Endothelial cell of umbilical vein (primary cell): ENCODE measurements around the gene CORO2B. TPM values are rescaled to one million over a fixed set of nuclear protein-coding genes. Genes with fewer than 3 reads are reported as not detected.

Experiments used
- BruUV-seq: library from RNA; stranded (reverse); fragments of 400-500 nt; replicated peaks from 2 replicates; lab custom pipeline; 2021; lab: Mats Ljungman, UMichigan
- CTCF ChIA-PET: fragments of 300-600, 350-600 bp; sonication (Branson Sonifier 250); formaldehyde crosslinking; loops from one replicate; lab custom pipeline; 2021; ENCODE audit warnings: antibody characterized with exemption, inconsistent platforms; lab: Charles Lee
- POLR2A ChIA-PET: fragments of 300-600, 350-600 bp; sonication (Branson Sonifier 250); formaldehyde crosslinking; loops from one replicate; lab custom pipeline; 2021; ENCODE audit warnings: antibody characterized with exemption, inconsistent platforms; lab: Charles Lee
- DNase-seq: peaks from one replicate; pipeline ENCODE4 v3.0.0-alpha.2; 2011; ENCODE audit warnings: low read depth, low spot score
- FAIRE-seq: peaks from 2 replicates; lab custom pipeline; 2011; peaks lifted over from hg19 to GRCh38; lab: Jason Lieb, UNC
- H2AFZ ChIP-seq: 2 replicates; pipeline ENCODE4 v1.6.0; 2012; ENCODE audit warnings: low read depth, low read length, control low read depth, inconsistent platforms
- H3K27ac ChIP-seq: 2 replicates; pipeline ENCODE4 v1.5.1; 2011; ENCODE audit warnings: low read depth, mild to moderate bottlenecking, control low read depth, low read length, moderate library complexity; ENCODE audit not compliant: insufficient read depth
- H3K27me3 ChIP-seq, 2 experiments: 2 replicates each; pipeline versions ENCODE4 v1.6.0 to v1.6.1; 2011; ENCODE audit warnings: low read length in 2 of 2, mixed read lengths in 1 of 2; ENCODE audit not compliant: control insufficient read depth in 2 of 2, insufficient read depth in 2 of 2
- H3K36me3 ChIP-seq, 2 experiments: 2 replicates in 1 of 2; 3 replicates in 1 of 2; pipeline ENCODE4 v1.5.1; 2011; ENCODE audit warnings: low read length in 2 of 2, mild to moderate bottlenecking in 1 of 2, moderate library complexity in 1 of 2; ENCODE audit not compliant: control insufficient read depth in 2 of 2, insufficient read depth in 2 of 2; ENCODE audit errors: extremely low read depth in 1 of 2
- H3K4me1 ChIP-seq: 3 replicates; pipeline ENCODE4 v1.5.1; 2011; ENCODE audit warnings: mild to moderate bottlenecking, low read length; ENCODE audit not compliant: control insufficient read depth, insufficient read depth; ENCODE audit errors: extremely low read depth
- H3K4me2 ChIP-seq: 2 replicates; pipeline ENCODE4 v1.6.1; 2011; ENCODE audit warnings: low read length, control low read depth, mixed read lengths; ENCODE audit not compliant: insufficient read depth
- H3K4me3 ChIP-seq, 3 experiments: fragments of 200-600 bp in 1 of 3; sonication (generic), shearing (Covaris generic) in 1 of 3; replicated peaks in 1 of 3; 2 replicates each; pipeline ENCODE4 v1.5.1; 2011 to 2016; ENCODE audit warnings: control low read depth in 3 of 3, low read length in 3 of 3, mild to moderate bottlenecking in 2 of 3, inconsistent platforms in 1 of 3, low read depth in 1 of 3, moderate library complexity in 1 of 3; ENCODE audit not compliant: insufficient read depth in 1 of 3
- H3K79me2 ChIP-seq: 2 replicates; pipeline ENCODE4 v1.6.0; 2012; ENCODE audit warnings: low read length, inconsistent platforms; ENCODE audit not compliant: control insufficient read depth, insufficient read depth
- H3K9ac ChIP-seq: replicated peaks from 2 replicates; pipeline ENCODE3; 2011; ENCODE audit warnings: low read length, control low read depth; ENCODE audit not compliant: insufficient read depth; ENCODE audit errors: extremely low read depth
- H3K9me1 ChIP-seq: replicated peaks from 3 replicates; pipeline ENCODE4 v1.6.0; 2011; ENCODE audit warnings: mild to moderate bottlenecking, low read length; ENCODE audit not compliant: control insufficient read depth, insufficient read depth; ENCODE audit errors: extremely low read depth
- H3K9me3 ChIP-seq: replicated peaks from 2 replicates; pipeline ENCODE4 v1.5.1; 2012; ENCODE audit warnings: low read length, inconsistent platforms; ENCODE audit not compliant: control insufficient read depth, insufficient read depth
- H4K20me1 ChIP-seq: replicated peaks from 2 replicates; pipeline ENCODE3; 2011; ENCODE audit warnings: mild to moderate bottlenecking, low read length; ENCODE audit not compliant: control insufficient read depth, insufficient read depth; ENCODE audit errors: extremely low read depth
- EZH2 ChIP-seq: IDR thresholded peaks from 2 replicates; pipeline ENCODE4 v1.6.1; 2012; ENCODE audit warnings: borderline replicate concordance, low read depth, mild to moderate bottlenecking, moderate library complexity, low read length, inconsistent platforms; ENCODE audit not compliant: severe bottlenecking
- FOS ChIP-seq: IDR thresholded peaks from 2 replicates; pipeline ENCODE4 v1.6.1; 2011; ENCODE audit warnings: mild to moderate bottlenecking, low read length, moderate library complexity, borderline replicate concordance; ENCODE audit not compliant: insufficient read depth
- GATA2 ChIP-seq: IDR thresholded peaks from 2 replicates; pipeline ENCODE4 v1.7.0; 2011; ENCODE audit warnings: low read depth, mild to moderate bottlenecking, moderate library complexity, mixed read lengths, low read length; ENCODE audit not compliant: insufficient read length, insufficient read depth
- JUN ChIP-seq: IDR thresholded peaks from 2 replicates; pipeline ENCODE4 v1.6.1; 2011; ENCODE audit warnings: borderline replicate concordance, low read depth; ENCODE audit not compliant: insufficient read length, insufficient read depth
- MAX ChIP-seq: IDR thresholded peaks from 2 replicates; pipeline ENCODE4 v1.6.1; 2011; ENCODE audit not compliant: insufficient read depth, insufficient read length
- MYC ChIP-seq: IDR thresholded peaks from one replicate; pipeline ENCODE4 v1.6.1; 2011; ENCODE audit warnings: mild to moderate bottlenecking, low read depth, low read length
- POLR2A ChIP-seq: IDR thresholded peaks from 2 replicates; pipeline ENCODE4 v1.6.1; 2012; ENCODE audit warnings: low read depth, mild to moderate bottlenecking, control low read depth, low read length
- POLR2AphosphoS5 ChIP-seq: IDR thresholded peaks from 2 replicates; pipeline ENCODE4 v1.6.1; 2012; ENCODE audit warnings: low read depth, mild to moderate bottlenecking, control low read depth, low read length, moderate library complexity; ENCODE audit not compliant: insufficient read depth
- dilution Hi-C: fragments of 300-500 bp; cut with MboI; formaldehyde crosslinking; loops from one replicate; pipeline ENCODE4 v1.15.0; 2019; ENCODE audit warnings: low sequenced_read_pairs; ENCODE audit not compliant: extremely low pct_ligation_motif_present
- intact Hi-C: fragments of 100-400 bp; cut with micrococcal nuclease; formaldehyde crosslinking; loops from one replicate; pipeline ENCODE4 v1.10.0; 2022
- polyA plus RNA-seq, 4 experiments: library from polyadenylated mRNA; depleted of rRNA in 3 of 4; stranded (reverse) in 3 of 4; unstranded in 1 of 4; fragments of >200 nt; gene quantifications; 2 replicates each; pipeline versions ENCODE4 v1.2.1 to v1.2.3, GENCODE V29; 2011 to 2012; ENCODE audit warnings: missing spikeins in 1 of 4
- total RNA-seq: library from RNA; stranded (reverse); gene quantifications from 2 replicates; pipeline ENCODE4 v1.2.3, GENCODE V29; 2021
- TF ChIP-seq, protein P1 (sequence below), 2 donors: IDR thresholded peaks; 1 replicate in 1 of 2; 2 replicates in 1 of 2; pipeline ENCODE4 v1.5.1; 2011; ENCODE audit warnings: low read length in 2 of 2, mild to moderate bottlenecking in 2 of 2, moderate library complexity in 2 of 2, control low read depth in 1 of 2, inconsistent platforms in 1 of 2, low read depth in 1 of 2; ENCODE audit not compliant: insufficient read depth in 1 of 2; ENCODE audit errors: extremely low read depth in 1 of 2

Gene CORO2B
- total and polyA plus RNA-seq, 2 donors (not counting 3 experiments of a cell fraction or from before 2014, with no cell fraction given): 2.4 to 3.7 TPM

- Histone ChIP-seq H2AFZ (no peak overlapping the region), H4K20me1 (no peaks in the 10 kb centered on the region), H3K27me3 (peaks cover 0 to 2% of the 10 kb centered on the region in 2 experiments), H3K79me2 (no peaks in the 10 kb centered on the region), H3K36me3 (no peaks in the 10 kb centered on the region), H3K4me1 (peaks cover 24% of the 10 kb centered on the region), H3K9ac (no peak overlapping the region), H3K9me1 (no peaks in the 10 kb centered on the region), H3K4me3 (no peak overlapping the region), H3K4me2 (no peak overlapping the region), H3K27ac (no peak overlapping the region), H3K9me3 (no peaks in the 10 kb centered on the region)
- intact Hi-C loops: loop anchor here (2.0 kb wide), 1 partner anchor 39 kb away; the partner anchor contains the start of gene CORO2B
- POLR2A ChIA-PET: no interaction called here
- FAIRE-seq (no peak), DNase-seq (no peak)
- dilution Hi-C loops: no loop called here
- CTCF ChIA-PET: interaction anchor here (1.4 kb wide), 1 partner anchor 36 kb away, joined by 3 read pairs; no protein-coding TSS in a partner anchor
- no peak for TF ChIP-seq EZH2
- no peak for TF ChIP-seq MAX
- TF ChIP-seq JUN: no peak
- no peak for TF ChIP-seq POLR2AphosphoS5
- TF ChIP-seq, protein P1, sequence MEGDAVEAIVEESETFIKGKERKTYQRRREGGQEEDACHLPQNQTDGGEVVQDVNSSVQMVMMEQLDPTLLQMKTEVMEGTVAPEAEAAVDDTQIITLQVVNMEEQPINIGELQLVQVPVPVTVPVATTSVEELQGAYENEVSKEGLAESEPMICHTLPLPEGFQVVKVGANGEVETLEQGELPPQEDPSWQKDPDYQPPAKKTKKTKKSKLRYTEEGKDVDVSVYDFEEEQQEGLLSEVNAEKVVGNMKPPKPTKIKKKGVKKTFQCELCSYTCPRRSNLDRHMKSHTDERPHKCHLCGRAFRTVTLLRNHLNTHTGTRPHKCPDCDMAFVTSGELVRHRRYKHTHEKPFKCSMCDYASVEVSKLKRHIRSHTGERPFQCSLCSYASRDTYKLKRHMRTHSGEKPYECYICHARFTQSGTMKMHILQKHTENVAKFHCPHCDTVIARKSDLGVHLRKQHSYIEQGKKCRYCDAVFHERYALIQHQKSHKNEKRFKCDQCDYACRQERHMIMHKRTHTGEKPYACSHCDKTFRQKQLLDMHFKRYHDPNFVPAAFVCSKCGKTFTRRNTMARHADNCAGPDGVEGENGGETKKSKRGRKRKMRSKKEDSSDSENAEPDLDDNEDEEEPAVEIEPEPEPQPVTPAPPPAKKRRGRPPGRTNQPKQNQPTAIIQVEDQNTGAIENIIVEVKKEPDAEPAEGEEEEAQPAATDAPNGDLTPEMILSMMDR (IDR thresholded peaks at IDR 0.05; ENCODE audit: extremely low read depth in 1 of 2, insufficient read depth in 1 of 2, low read depth in 1 of 2, low read length in 2 of 2): no peak
- no peak for TF ChIP-seq POLR2A
- TF ChIP-seq GATA2: no peak
- no peak for TF ChIP-seq MYC
- no peak for TF ChIP-seq FOS
- no TSS peak for BruUV-seq
Observed at GRCh38 chr15:68617777-68618176, 39.0 kb downstream of the CORO2B start.
